Ectodermal cell (in vitro differentiated cells): Measurements from ENCODE around the gene PLSCR3.

ENCODE experiments used
- H3K27ac ChIP-seq: 2 replicates; pipeline ENCODE4 v1.7.0; 2013; ENCODE audit warnings: mild to moderate bottlenecking, low read depth, low read length; ENCODE audit not compliant: insufficient read depth, poor library complexity, severe bottlenecking
- H3K27me3 ChIP-seq: 2 replicates; pipeline ENCODE4 v1.7.0; 2013; ENCODE audit warnings: mild to moderate bottlenecking, low read length; ENCODE audit not compliant: insufficient read depth, control insufficient read depth, poor library complexity, severe bottlenecking
- H3K36me3 ChIP-seq: one replicate; pipeline ENCODE4 v1.7.0; 2013; ENCODE audit warnings: low read length; ENCODE audit not compliant: control insufficient read depth, insufficient read depth
- H3K4me1 ChIP-seq: one replicate; pipeline ENCODE4 v1.7.0; 2013; ENCODE audit warnings: low read length; ENCODE audit not compliant: control insufficient read depth, insufficient read depth
- H3K4me3 ChIP-seq: 2 replicates; pipeline ENCODE4 v1.7.0; 2013; ENCODE audit warnings: low read depth, low read length, control low read depth; ENCODE audit not compliant: insufficient read depth
- H3K9me3 ChIP-seq: 2 replicates; pipeline ENCODE4 v1.7.0; 2013; ENCODE audit warnings: mild to moderate bottlenecking, low read length, moderate library complexity; ENCODE audit not compliant: control insufficient read depth
- WGBS, 2 experiments: methylation state at CpG; one replicate each; pipeline ENCODE4 v1.1.7; 2013; ENCODE audit warnings: missing lambda C conversion rate in 2 of 2; 5-methylcytosine and 5-hydroxymethylcytosine counted together

The PLSCR3 gene

DNA sequence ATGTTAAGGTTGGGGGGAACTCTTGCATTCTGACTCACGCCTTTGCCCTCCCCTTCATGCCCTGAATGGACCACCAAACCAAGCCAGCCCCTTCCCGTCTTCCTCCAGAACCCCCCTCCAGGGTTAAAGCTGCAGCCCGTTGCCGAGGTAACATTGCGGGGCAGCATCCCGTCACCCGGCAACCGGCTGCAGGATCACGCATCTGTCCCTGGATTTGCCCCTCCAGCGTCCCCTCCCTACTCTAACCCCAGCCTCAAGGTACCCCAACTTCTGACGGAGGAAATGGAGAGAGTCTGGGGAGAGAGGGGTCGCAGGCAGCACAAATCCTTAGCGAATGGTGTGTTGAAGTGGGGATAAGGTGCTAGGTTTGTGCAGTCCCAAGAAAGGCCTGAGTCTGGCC lies 12.8 kb upstream of the PLSCR3 start:
- Histone ChIP-seq H3K9me3 (no peaks in the 10 kb centered on the region), H3K4me1 (peaks cover 21% of the 10 kb centered on the region), H3K27me3 (no peaks in the 10 kb centered on the region), H3K4me3 (peak overlapping the region; percentile 16), H3K27ac (no peak overlapping the region), H3K36me3 (peaks cover 24% of the 10 kb centered on the region)
- 77 to 81% methylated on average over 13 of the region's 13 CpGs for WGBS, 2 experiments

DNA sequence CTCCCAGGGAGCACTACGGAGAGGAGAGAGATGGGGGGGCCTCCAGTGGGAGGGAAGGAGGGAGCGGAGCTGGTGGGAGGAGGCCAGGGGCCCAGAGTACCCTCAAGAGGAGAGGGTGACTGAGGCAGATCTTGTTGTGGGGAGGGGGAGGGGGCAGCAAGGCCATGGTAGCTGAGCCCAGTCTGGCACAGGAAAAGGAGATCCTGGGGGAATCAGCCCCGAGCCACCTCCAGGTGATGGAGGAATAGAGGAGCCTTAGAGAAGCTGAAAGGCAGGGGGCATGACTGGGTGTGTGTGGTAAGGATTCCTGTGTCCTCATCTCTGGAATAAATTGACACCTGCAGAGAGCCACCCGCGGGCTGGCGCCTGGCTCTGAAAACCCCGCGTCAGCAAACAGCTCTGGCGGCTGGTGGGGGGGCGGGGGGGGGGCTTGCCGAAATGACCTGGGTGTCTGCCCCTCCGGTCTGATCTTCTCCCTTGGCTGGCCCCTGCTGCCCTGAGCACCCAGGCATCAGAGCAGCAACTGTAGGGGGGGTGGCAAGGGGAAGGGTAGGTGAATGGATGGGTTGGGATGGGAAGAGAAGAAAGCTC lies 12.0 kb upstream of the PLSCR3 start:
- H3K27ac ChIP-seq = no peak overlapping the region
- WGBS, 2 experiments = 9 to 11% methylated on average over 12 of the region's 12 CpGs
- H3K27me3 ChIP-seq = no peaks in the 10 kb centered on the region

DNA sequence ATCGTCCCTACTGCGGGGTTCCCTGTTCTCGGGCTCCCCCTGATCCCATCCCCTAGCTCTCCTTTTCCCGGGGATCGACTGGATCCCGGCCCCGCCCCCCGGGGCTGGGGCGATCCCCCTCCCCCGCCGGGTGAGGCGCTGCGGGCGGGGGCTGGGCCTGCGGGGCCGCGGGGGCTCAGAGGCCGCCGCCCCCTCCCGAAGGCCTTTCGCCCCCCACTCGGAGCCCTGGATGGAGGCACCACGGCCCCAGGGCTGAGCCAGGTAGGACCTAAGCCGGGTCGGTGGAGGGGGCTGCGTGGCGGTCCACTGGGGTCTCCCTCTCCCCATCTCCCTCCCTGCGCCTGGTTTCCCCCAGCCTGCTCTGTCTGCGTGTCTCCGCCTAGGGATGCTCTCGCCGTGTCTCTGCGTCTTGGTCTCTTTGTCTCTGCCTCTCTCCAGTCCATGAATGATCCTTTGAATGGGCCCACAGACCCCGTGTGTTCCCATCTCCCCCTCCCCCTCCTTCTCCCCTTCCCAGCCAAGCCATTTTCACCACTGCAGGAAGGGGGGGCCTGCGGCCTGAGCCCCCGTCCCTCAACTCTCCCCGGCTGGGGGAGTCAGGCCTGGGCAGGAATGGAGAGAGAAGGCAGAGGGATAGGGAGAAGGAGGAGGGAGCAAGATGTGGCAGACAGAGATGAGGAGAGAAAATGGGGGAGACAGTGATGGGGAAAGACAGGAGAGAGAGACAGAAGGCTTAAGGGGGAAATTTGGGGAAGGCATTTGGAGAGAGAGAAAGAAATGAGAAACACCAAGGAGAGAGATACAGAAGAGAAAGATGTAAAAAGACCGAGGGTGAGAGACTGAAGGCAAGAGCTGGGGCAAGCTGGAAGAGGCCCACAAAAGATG lies 11.3 kb upstream of the PLSCR3 start:
- Histone ChIP-seq H3K4me1 (peaks cover 21% of the 10 kb centered on the region), H3K27me3 (no peaks in the 10 kb centered on the region), H3K27ac (peak overlapping the region; percentile 85), H3K36me3 (peaks cover 22% of the 10 kb centered on the region), H3K4me3 (peak overlapping the region; percentile 53), H3K9me3 (no peaks in the 10 kb centered on the region)
- WGBS, 2 experiments = 0 to 1% methylated on average over 38 of the region's 38 CpGs

More for the DNA sequence above, 12.0 kb upstream of the PLSCR3 start:
- Histone ChIP-seq H3K4me1 (peaks cover 21% of the 10 kb centered on the region), H3K9me3 (no peaks in the 10 kb centered on the region), H3K4me3 (peak overlapping the region; percentile 53), H3K36me3 (peaks cover 24% of the 10 kb centered on the region)

DNA sequence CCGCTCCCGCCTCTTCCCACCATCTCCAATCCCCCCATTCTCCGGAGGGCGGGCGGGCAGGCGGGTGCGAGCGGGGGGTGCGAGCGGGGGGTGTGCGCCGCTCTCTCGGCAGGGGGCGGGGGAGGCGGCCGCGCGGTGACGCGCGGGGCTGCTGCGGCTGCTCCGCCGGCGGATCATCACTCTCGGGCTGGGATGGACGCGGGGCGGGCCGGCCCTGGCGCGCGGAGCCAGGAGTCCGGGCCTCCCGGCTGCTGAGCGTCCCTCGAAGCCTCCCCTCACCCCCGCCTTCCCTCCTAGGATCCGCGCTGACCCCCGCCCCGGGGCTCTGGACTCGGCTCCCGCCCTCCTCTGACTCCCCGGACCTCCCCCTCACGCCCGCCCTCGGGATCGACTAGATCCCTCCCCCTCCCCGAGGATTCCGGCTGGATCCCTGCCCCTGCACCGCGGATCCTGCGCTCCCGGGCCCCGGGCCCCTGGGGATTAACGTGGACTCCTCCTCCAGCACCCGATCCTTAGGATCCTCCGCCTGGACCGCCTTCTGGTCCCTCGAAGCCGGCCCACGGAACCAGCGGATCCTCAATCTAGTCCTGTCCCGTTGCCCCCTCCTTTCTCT lies 10.5 kb upstream of the PLSCR3 start:
- 0% methylated on average over 65 of the region's 65 CpGs for WGBS, 2 experiments

DNA sequence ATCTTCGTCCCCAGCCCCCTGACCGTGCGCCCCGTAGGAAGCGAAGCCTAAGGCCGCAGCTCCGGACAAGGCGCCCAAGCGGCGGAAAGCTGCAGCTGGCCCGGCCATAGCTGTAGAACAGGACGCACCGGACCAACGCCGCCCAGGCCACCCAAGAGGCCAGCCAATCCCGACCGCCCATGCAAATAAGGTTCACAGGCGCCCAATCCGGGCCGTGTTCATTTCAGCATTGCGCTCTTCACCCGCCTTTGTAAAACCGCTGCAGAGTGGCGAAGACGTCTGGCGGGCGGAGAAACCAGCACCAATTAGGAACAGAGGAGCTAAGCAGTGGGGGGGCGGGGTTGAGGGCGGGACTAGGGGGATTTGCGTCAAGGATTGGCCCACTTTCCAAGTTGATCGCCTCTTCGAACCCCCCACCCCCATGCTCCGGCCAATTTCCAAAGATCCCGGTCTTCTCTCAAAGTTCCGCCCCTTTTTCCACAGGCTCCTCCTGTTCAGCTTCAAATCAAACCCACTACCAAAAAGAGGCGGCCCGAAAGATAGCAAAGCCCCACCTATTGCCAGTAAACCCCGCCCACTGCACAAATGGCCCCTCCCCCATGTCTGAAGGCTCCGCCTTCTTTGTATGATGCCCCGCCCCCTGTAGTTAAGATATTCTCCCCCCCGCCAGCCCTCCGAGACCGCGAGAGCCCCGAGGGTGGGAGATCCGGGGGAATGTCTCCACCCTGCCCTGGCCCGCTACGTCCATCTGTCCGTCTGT lies 9.8 kb upstream of the PLSCR3 start, which contains the start of gene TMEM256:
Gene TMEM256, minus strand, starts transcription at position 121 of the 760 bp plus-strand sequence. Its CDS starts 13 bp downstream, at position 108.
- H3K36me3 ChIP-seq = peaks cover 7% of the 10 kb centered on the region
- H3K27ac ChIP-seq = peak within 1 kb of the TSS; percentile 94
- H3K4me1 ChIP-seq = peaks cover 21% of the 10 kb centered on the region
- peak within 1 kb of the TSS; percentile 53 for H3K4me3 ChIP-seq
- H3K9me3 ChIP-seq = no peaks in the 10 kb centered on the region
- 0% methylated on average over 49 of the region's 49 CpGs for WGBS, 2 experiments
- H3K27me3 ChIP-seq = no peaks in the 10 kb centered on the region

More for the DNA sequence above, 10.5 kb upstream of the PLSCR3 start:
- Histone ChIP-seq H3K27ac (peak overlapping the region; percentile 85), H3K9me3 (no peaks in the 10 kb centered on the region), H3K36me3 (peaks cover 14% of the 10 kb centered on the region), H3K27me3 (no peaks in the 10 kb centered on the region), H3K4me1 (peaks cover 21% of the 10 kb centered on the region), H3K4me3 (peak overlapping the region; percentile 53)

DNA sequence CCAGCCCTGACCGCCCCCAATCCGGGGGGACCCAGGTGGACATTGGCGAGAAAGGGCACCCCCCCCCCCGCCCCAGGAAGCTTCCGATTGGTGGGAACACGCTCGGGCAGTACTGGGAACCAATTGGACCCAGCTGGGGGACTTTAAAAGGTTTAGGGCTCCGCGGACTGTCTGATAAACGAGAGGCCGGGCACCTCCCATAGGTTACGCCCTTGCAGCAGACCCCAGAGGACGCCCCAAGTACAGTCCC lies 9.3 kb upstream of the PLSCR3 start:
- Histone ChIP-seq H3K4me1 (peaks cover 21% of the 10 kb centered on the region), H3K27ac (peak overlapping the region; percentile 94), H3K27me3 (no peaks in the 10 kb centered on the region), H3K9me3 (no peaks in the 10 kb centered on the region), H3K4me3 (peak overlapping the region; percentile 53), H3K36me3 (peaks cover 2% of the 10 kb centered on the region)
- 0% methylated on average over 13 of the region's 13 CpGs for WGBS, 2 experiments

DNA sequence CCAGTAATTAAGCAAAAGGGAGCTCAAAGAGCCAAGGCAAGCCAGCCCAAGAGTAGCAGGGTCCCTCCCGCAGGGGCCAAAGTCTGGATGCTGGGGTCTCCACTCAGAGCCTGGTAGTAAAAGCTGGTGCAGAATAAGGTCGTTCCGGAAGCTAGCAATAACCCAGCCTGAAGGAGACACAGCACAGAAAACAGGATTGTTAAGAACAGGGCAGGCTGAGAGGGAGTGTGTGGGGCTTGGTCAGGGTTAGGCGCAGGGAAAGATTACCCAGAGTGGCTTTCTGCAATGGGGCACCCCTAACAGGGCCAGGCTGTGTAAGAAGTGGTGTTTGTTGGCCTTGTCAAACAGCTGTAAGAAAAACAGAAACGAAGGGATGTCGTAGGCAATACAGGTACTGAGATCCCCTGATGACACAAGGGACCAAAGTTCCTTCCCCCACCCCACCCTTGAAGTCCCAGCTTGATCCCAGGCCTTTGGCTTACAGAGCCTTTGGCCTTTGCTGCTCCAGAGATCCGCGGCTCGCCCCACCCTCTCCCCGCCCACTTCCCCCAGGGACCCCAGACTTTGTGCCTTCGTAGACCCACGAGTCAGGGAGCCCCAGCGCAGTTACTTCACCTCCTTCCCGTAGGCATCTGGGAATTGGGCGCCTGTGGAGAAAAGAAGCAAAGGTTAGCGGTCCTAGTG lies 8.9 kb upstream of the PLSCR3 start:
- Histone ChIP-seq H3K4me1 (peaks cover 21% of the 10 kb centered on the region), H3K4me3 (peak overlapping the region; percentile 53), H3K9me3 (no peaks in the 10 kb centered on the region), H3K27me3 (no peaks in the 10 kb centered on the region), H3K36me3 (no peaks in the 10 kb centered on the region), H3K27ac (peak overlapping the region; percentile 94)
- 19 to 21% methylated on average over 16 of the region's 16 CpGs for WGBS, 2 experiments

DNA sequence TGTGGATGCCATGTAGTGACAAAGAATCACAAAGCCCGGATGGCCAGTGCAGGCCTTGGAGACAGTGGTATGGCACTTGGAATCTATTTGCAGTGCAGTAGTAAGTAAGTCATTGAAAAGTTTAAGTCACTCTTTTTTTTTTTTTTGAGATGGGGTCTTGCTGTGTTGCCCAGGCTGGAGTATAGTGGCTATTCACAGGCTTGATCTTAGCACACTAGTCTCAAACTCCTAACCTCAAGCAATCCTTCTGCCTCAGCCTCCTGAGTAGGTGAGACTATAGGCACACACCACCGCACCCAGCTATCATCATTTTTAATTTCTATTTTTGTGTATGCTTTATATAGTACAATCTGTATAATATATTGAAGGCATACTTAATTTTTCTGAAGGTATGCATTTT lies 4.3 kb upstream of the PLSCR3 start:
- Histone ChIP-seq H3K9me3 (no peaks in the 10 kb centered on the region), H3K4me1 (peaks cover 8% of the 10 kb centered on the region), H3K36me3 (no peaks in the 10 kb centered on the region), H3K27ac (no peak overlapping the region), H3K4me3 (no peak overlapping the region), H3K27me3 (no peaks in the 10 kb centered on the region)
- 93 to 96% methylated on average over 1 of the region's 2 CpGs for WGBS, 2 experiments

DNA sequence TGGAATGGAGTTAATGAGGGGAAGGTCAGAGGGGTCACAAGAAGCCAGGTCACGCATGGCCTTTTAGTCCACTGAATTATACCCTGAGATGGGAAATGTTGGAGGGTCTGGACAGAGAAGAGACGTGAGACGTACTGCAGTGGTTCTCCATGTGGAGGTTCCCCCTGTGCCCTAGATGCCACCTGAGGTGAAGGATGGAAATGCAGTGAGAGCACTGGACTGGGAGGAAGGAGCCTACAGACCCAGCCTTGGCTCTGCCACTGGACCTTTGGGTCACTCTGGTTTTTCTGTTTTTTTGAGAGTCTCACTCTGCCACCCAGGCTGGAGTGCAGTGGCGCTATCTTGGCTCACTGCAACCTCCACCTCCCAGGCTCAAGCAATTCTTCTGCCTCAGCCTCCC lies 1.8 kb upstream of the PLSCR3 start:
- Histone ChIP-seq H3K4me3 (no peak overlapping the region), H3K9me3 (no peaks in the 10 kb centered on the region), H3K4me1 (no peaks in the 10 kb centered on the region), H3K36me3 (peaks cover 6% of the 10 kb centered on the region), H3K27me3 (no peaks in the 10 kb centered on the region), H3K27ac (no peak overlapping the region)
- WGBS, 2 experiments = 90 to 92% methylated on average over 4 of the region's 4 CpGs
